ENCODE measurements around the gene EEFSEC. TPM values are rescaled to one million over a fixed set of nuclear protein-coding genes. Genes with fewer than 3 reads are reported as not detected.

The EEFSEC gene
- total RNA-seq, 3 donors from 2014 or later, result 9.7 to 10.9 (median 10.8) TPM

GRCh38 chr3:128174675-128175590 lies 21.7 kb downstream of the EEFSEC start:
- intact Hi-C loops (cut with DNase I, micrococcal nuclease), result no loop called here
- no peak for DNase-seq
- TF ChIP-seq CTCF (IDR thresholded peaks at IDR 0.05), result no peak

GRCh38 chr3:128175768-128176167 lies 22.5 kb downstream of the EEFSEC start:
- Histone ChIP-seq H3K36me3 (ENCODE audit: low read depth) (no peaks in the 10 kb centered on the region), H3K4me3 (no peak overlapping the region), H3K9me3 (no peaks in the 10 kb centered on the region), H3K4me1 (ENCODE audit: low read depth) (no peaks in the 10 kb centered on the region)
- ATAC-seq (no peak), DNase-seq (no peak)
- intact Hi-C loops (cut with DNase I, micrococcal nuclease), result no loop called here
- no peak for TF ChIP-seq CTCF (IDR thresholded peaks at IDR 0.05)

More at GRCh38 chr3:128174675-128175590, 21.7 kb downstream of the EEFSEC start:
- H3K4me3 ChIP-seq, result no peak overlapping the region
- H3K4me1 ChIP-seq (ENCODE audit: low read depth), result no peaks in the 10 kb centered on the region
- no peaks in the 10 kb centered on the region for H3K9me3 ChIP-seq
- no peaks in the 10 kb centered on the region for H3K36me3 ChIP-seq (ENCODE audit: low read depth)
- no peak for ATAC-seq

- no peak for ATAC-seq
- no peak overlapping the region for H3K4me3 ChIP-seq
- H3K36me3 ChIP-seq (ENCODE audit: low read depth), result no peaks in the 10 kb centered on the region
- no peaks in the 10 kb centered on the region for H3K4me1 ChIP-seq (ENCODE audit: low read depth)
- intact Hi-C loops (cut with DNase I, micrococcal nuclease), result no loop called here
- TF ChIP-seq CTCF (IDR thresholded peaks at IDR 0.05), result no peak
- H3K9me3 ChIP-seq, result no peaks in the 10 kb centered on the region
- no peak for DNase-seq
Measured at GRCh38 chr3:128176276-128176833, 23.1 kb downstream of the EEFSEC start.

GRCh38 chr3:128177865-128178264 lies 24.6 kb downstream of the EEFSEC start:
- no peak for ATAC-seq
- Histone ChIP-seq H3K4me1 (ENCODE audit: low read depth) (no peaks in the 10 kb centered on the region), H3K9me3 (no peaks in the 10 kb centered on the region), H3K36me3 (ENCODE audit: low read depth) (no peaks in the 10 kb centered on the region), H3K4me3 (no peak overlapping the region)
- intact Hi-C loops (cut with DNase I, micrococcal nuclease), result no loop called here
- no peak for TF ChIP-seq CTCF (IDR thresholded peaks at IDR 0.05)
- DNase-seq, result no peak

- ATAC-seq, result no peak
- Histone ChIP-seq H3K4me3 (no peak overlapping the region), H3K4me1 (ENCODE audit: low read depth) (no peaks in the 10 kb centered on the region), H3K9me3 (no peaks in the 10 kb centered on the region), H3K36me3 (ENCODE audit: low read depth) (no peaks in the 10 kb centered on the region)
- intact Hi-C loops (cut with DNase I, micrococcal nuclease), result no loop called here
- no peak for TF ChIP-seq CTCF (IDR thresholded peaks at IDR 0.05)
- DNase-seq, result no peak
Measured at GRCh38 chr3:128178782-128179483, 25.7 kb downstream of the EEFSEC start.

All from mucosa of descending colon (tissue), 3 donors.